Loucy (cell line): ENCODE data around the gene SH3YL1.

ENCODE experiments used
- H2AFZ ChIP-seq: fragments of 200-600 bp; sonication (generic); 2 replicates; pipeline ENCODE4 v1.6.0; 2016; ENCODE audit warnings: antibody characterized with exemption, mild to moderate bottlenecking, low read length, moderate library complexity
- H3F3A ChIP-seq: fragments of 200-600 bp; 2 replicates; pipeline ENCODE4 v1.6.0; 2016; ENCODE audit warnings: antibody characterized with exemption, low read depth, mild to moderate bottlenecking
- H3K27me3 ChIP-seq: fragments of 200-600 bp; sonication (generic); 2 replicates; pipeline ENCODE4 v1.6.1; 2014; ENCODE audit warnings: low read length, mild to moderate bottlenecking; ENCODE audit not compliant: insufficient read depth, poor library complexity, severe bottlenecking
- H3K36me3 ChIP-seq: fragments of 200-600 bp; sonication (generic); 2 replicates; pipeline ENCODE4 v1.6.1; 2016; ENCODE audit warnings: low read length; ENCODE audit not compliant: insufficient read depth
- H3K4me1 ChIP-seq: fragments of 200-600 bp; sonication (generic); 2 replicates; pipeline ENCODE4 v1.5.1; 2014; ENCODE audit warnings: low read length, mild to moderate bottlenecking; ENCODE audit not compliant: insufficient read depth, poor library complexity, severe bottlenecking
- H3K4me2 ChIP-seq: fragments of 200-600 bp; sonication (generic); 2 replicates; pipeline ENCODE4 v1.6.0; 2014; ENCODE audit warnings: antibody characterized with exemption, low read length, low read depth, mild to moderate bottlenecking; ENCODE audit not compliant: poor library complexity, severe bottlenecking
- H3K4me3 ChIP-seq: fragments of 200-600 bp; sonication (generic); 2 replicates; pipeline ENCODE4 v1.5.1; 2014; ENCODE audit warnings: low read length, mild to moderate bottlenecking, mixed read lengths; ENCODE audit not compliant: poor library complexity, severe bottlenecking
- H3K79me2 ChIP-seq: fragments of 200-600 bp; sonication (generic); 2 replicates; pipeline ENCODE4 v1.6.1; 2014; ENCODE audit warnings: low read length; ENCODE audit not compliant: insufficient read depth
- H3K9ac ChIP-seq: fragments of 200-600 bp; sonication (generic); 2 replicates; pipeline ENCODE4 v1.6.0; 2014; ENCODE audit warnings: mild to moderate bottlenecking, low read depth, low read length, moderate library complexity; ENCODE audit not compliant: poor library complexity, severe bottlenecking
- H3K9me2 ChIP-seq: fragments of 200-600 bp; sonication (generic); replicated peaks from 2 replicates; pipeline ENCODE4 v1.6.1; 2016; ENCODE audit warnings: low read depth, low read length, mixed read lengths
- H3K9me3 ChIP-seq: fragments of 200-600 bp; sonication (generic); 2 replicates; pipeline ENCODE4 v1.6.1; 2014; ENCODE audit warnings: mild to moderate bottlenecking, antibody characterized with exemption, low read length, low read depth; ENCODE audit not compliant: insufficient read depth
- H4K20me1 ChIP-seq: fragments of 200-600 bp; sonication (generic); 2 replicates; pipeline ENCODE4 v1.6.0; 2014; ENCODE audit warnings: antibody characterized with exemption, low read length, mild to moderate bottlenecking; ENCODE audit not compliant: insufficient read depth, poor library complexity, severe bottlenecking
- EZH2phosphoT487 ChIP-seq: fragments of 200-600 bp; IDR thresholded peaks from 2 replicates; pipeline ENCODE4 v1.6.1; 2018; ENCODE audit warnings: antibody characterized with exemption, mild to moderate bottlenecking, moderate library complexity, borderline replicate concordance
- TF ChIP-seq, protein P1 (sequence below): fragments of 200-600 bp; sonication (generic); conservative IDR thresholded peaks from 2 replicates; pipeline ENCODE4 v1.5.1; 2014; ENCODE audit warnings: mild to moderate bottlenecking, antibody characterized with exemption, low read length

The SH3YL1 gene

DNA sequence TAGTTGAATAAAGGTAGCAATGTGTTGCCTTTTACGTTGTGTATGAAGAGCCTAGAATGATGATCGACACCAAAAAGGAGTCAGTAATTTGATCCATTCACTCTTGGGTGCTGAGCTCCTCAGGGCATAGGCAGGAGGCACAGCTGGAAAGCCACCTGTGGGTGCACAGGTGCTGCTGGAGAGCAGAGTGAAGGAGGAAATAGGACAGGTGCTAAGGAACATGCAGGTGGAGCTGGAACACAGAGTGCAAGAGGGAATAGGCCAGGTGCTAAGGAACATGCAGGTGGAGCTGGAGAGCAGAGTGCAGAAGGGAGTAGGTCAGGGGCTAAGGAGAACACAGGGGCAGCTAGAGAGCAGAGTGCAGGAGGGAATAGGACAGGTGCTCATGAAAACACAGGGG, 86.1 kb downstream of the SH3YL1 start:
- H3K4me1 ChIP-seq = peaks cover 29% of the 10 kb centered on the region
- peaks cover 2% of the 10 kb centered on the region; the same call in 1 of the 2 replicates for H3K9me3 ChIP-seq
- no peaks in the 10 kb centered on the region for H3K36me3 ChIP-seq
- H2AFZ ChIP-seq = no peak overlapping the region
- no peaks in the 10 kb centered on the region for H3K79me2 ChIP-seq
- no peaks in the 10 kb centered on the region for H3K27me3 ChIP-seq
- TF ChIP-seq, protein P1, sequence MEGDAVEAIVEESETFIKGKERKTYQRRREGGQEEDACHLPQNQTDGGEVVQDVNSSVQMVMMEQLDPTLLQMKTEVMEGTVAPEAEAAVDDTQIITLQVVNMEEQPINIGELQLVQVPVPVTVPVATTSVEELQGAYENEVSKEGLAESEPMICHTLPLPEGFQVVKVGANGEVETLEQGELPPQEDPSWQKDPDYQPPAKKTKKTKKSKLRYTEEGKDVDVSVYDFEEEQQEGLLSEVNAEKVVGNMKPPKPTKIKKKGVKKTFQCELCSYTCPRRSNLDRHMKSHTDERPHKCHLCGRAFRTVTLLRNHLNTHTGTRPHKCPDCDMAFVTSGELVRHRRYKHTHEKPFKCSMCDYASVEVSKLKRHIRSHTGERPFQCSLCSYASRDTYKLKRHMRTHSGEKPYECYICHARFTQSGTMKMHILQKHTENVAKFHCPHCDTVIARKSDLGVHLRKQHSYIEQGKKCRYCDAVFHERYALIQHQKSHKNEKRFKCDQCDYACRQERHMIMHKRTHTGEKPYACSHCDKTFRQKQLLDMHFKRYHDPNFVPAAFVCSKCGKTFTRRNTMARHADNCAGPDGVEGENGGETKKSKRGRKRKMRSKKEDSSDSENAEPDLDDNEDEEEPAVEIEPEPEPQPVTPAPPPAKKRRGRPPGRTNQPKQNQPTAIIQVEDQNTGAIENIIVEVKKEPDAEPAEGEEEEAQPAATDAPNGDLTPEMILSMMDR = no peak
- no peak for TF ChIP-seq EZH2phosphoT487
- no peak overlapping the region for H3K4me3 ChIP-seq
- no peaks in the 10 kb centered on the region for H3K9me2 ChIP-seq
- H3F3A ChIP-seq = no peaks in the 10 kb centered on the region
- no peaks in the 10 kb centered on the region for H4K20me1 ChIP-seq
- no peak overlapping the region for H3K4me2 ChIP-seq
- H3K9ac ChIP-seq = no peak overlapping the region

DNA sequence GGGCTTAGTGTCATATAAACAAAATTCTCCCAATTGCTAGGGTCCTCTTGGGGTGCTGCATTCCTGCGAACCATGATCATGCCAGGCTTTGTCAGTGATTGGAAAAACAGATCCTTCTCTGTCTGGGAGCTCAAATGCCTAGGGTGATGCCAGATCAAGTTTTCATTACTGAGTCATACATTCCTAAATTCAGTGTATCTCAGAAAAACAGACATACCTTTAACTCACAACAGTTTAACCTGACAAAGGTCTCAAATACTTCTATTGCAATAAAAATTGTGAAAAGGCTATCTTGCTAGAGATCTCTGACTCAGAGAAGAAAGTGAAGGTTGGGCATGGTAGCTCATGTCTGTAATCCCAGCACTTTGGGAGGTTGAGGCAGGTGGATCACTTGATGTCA, 86.9 kb downstream of the SH3YL1 start:
- TF ChIP-seq EZH2phosphoT487 = no peak
- TF ChIP-seq, protein P1 = no peak
- H3K36me3 ChIP-seq = no peaks in the 10 kb centered on the region
- H4K20me1 ChIP-seq = no peaks in the 10 kb centered on the region
- H3K4me1 ChIP-seq = peaks cover 29% of the 10 kb centered on the region
- H3K4me2 ChIP-seq = peak overlapping the region; percentile 70
- H3K4me3 ChIP-seq = peak overlapping the region; percentile 53
- no peaks in the 10 kb centered on the region for H3K27me3 ChIP-seq
- no peaks in the 10 kb centered on the region for H3F3A ChIP-seq
- no peaks in the 10 kb centered on the region for H3K9me3 ChIP-seq
- peak overlapping the region; percentile 30; the same call in 1 of the 2 replicates for H2AFZ ChIP-seq
- no peaks in the 10 kb centered on the region for H3K79me2 ChIP-seq
- H3K9ac ChIP-seq = peak overlapping the region; percentile 47
- H3K9me2 ChIP-seq = no peaks in the 10 kb centered on the region

GRCh38 chr2:175880-176820, 87.7 kb downstream of the SH3YL1 start:
- no peaks in the 10 kb centered on the region for H3K27me3 ChIP-seq
- H3K4me3 ChIP-seq = peak overlapping the region; percentile 60
- H3K36me3 ChIP-seq = no peaks in the 10 kb centered on the region
- H3K4me2 ChIP-seq = peak overlapping the region; percentile 70
- no peaks in the 10 kb centered on the region for H4K20me1 ChIP-seq
- H3K9ac ChIP-seq = peak overlapping the region; percentile 61
- no peaks in the 10 kb centered on the region for H3K9me2 ChIP-seq
- H3F3A ChIP-seq = no peaks in the 10 kb centered on the region
- H2AFZ ChIP-seq = peak overlapping the region; percentile 72
- no peaks in the 10 kb centered on the region for H3K79me2 ChIP-seq
- H3K4me1 ChIP-seq = peaks cover 29% of the 10 kb centered on the region
- H3K9me3 ChIP-seq = no peaks in the 10 kb centered on the region
- TF ChIP-seq EZH2phosphoT487 = no peak
- TF ChIP-seq, protein P1 = no peak
